Inferior parietal cortex (tissue), 1 donor: ENCODE results near the gene SAP30BP.

Source experiments
- DNase-seq: peaks from one replicate; pipeline ENCODE4 v3.0.0-alpha.2; 2016; ENCODE audit errors: extremely low spot score

SAP30BP gene

DNA sequence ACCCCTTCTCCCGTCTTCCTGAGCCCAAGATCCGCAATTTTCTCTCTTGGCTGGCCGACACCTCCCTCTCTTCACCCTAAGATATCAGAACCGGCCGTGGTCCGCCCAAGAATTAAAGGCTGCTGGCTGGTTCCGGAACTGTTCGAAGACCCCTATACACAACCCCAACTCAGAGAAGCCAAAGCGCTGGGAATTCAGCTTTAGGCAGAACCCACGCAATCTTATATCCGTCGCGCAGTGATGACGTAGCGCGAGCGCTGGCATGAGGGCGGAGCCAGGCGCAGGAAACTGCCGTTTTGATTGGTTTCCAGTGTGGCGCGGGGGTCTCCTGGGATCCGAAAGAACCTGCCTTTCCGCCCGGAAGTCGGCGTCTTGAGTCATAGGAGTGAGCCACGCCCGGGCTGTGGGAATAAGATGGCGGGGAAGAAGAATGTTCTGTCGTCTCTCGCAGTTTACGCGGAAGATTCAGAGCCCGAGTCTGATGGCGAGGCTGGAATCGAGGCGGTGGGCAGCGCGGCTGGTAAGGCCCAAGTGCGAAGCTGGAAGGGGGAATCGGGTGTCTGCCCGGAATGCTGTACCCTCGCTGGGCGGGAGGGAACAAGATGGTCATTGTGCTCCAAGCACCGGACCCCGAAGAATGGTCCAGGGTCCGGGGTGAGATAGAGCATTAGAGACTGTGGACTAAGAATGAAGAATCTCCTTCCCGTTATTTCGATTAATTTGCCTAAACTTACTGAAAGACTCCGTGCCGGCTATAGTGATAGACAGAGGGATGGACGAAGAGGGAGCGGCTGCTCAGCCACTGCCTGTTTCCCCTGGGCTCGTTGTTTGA lies at the start of gene SAP30BP, which contains the start of gene RECQL5:
Gene SAP30BP, plus strand, starts transcription at position 380 of the 832 bp plus-strand sequence. Its CDS starts 35 bp downstream, at position 415.
Gene RECQL5, minus strand, starts transcription at position 196 of the 832 bp plus-strand sequence. CDS start 597 bp downstream, outside the sequence.
- DNase-seq = peak; percentile 100

DNA sequence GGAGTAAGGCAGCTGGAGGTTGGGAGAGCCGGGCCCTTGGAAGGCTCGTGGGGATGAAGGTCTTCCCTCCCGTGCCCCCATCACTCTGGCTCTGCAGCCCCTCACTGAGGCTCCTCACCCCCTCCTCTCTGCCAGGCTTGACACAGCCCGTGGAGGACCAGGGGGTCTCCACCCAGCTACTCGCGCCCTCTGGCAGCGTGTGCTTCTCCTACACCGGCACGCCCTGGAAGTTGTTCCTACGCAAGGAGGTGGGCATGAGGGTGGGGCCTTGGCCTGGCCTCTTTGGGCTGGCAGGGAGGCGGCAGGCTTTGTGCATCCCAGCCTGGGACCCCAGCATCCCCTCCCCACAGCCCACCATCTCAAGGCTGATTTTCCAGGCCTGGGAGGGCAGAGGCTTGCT lies 49.5 kb upstream of the SAP30BP start:
- DNase-seq = no peak

GRCh38 chr17:75619506-75620431 lies 47.4 kb upstream of the SAP30BP start:
- DNase-seq = no peak

GRCh38 chr17:75621489-75621888 lies 45.6 kb upstream of the SAP30BP start:
- no peak for DNase-seq

- DNase-seq = no peak
Measured at GRCh38 chr17:75622076-75622475, 45.1 kb upstream of the SAP30BP start.

GRCh38 chr17:75622771-75623273 lies 44.3 kb upstream of the SAP30BP start:
- DNase-seq = no peak

- no peak for DNase-seq
Measured at GRCh38 chr17:75623386-75623785, 43.8 kb upstream of the SAP30BP start.

DNA sequence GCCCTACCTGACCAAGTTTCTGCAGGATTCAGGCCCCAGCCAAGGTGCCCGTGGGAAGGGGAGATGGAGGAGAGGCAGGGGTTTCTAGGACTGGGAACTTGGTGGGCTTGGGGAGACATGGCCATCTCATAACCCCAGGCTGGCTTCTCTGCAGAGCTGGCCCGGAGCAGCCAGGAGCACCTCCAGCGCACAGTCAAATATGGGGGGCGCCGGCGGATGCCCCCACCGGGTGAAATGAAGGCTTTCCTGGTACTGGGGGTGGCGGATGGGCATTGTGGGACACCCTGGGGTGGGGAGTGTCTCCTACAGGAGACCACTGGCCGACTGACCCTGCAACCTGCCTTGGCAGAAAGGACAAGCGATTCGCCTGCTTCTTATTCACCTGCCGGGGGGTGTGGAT lies 43.1 kb upstream of the SAP30BP start:
- DNase-seq = no peak

DNA sequence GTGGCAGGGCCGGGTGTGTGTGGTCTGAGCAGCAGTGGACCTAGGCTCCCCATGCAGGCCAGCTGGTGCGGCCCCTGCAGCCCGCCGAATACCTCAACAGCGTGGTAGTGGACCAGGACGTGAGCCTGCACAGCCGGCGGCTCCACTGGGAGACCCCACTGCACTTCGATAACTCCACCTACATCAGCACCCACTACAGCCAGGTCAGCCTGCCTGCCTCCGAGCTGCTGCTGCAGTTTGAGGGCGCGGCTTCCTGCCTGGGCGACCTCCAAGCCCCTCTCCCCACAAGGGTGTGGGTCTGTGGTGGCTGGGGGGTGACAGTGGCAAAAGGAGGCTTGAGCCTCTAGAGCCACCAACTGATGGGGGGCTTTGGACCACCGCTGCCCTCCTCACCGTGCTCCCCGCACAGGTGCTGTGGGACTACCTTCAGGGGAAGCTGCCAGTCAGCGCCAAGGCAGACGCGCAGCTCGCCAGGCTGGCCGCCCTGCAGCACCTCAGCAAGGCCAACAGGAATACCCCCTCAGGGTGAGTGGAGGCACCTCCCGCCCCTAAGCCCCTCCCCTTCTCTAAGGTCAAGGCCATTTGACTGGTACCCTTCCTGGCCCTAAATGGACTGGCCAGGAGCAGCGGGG lies 42.3 kb upstream of the SAP30BP start:
- DNase-seq = no peak

- no peak for DNase-seq
Measured at GRCh38 chr17:75625813-75626486, 41.2 kb upstream of the SAP30BP start.

GRCh38 chr17:75626496-75627038 lies 40.6 kb upstream of the SAP30BP start:
- no peak for DNase-seq

GRCh38 chr17:75627094-75627493 lies 40.0 kb upstream of the SAP30BP start:
- DNase-seq = no peak

- no peak for DNase-seq
Measured at GRCh38 chr17:75628425-75628824, 38.7 kb upstream of the SAP30BP start.

DNA sequence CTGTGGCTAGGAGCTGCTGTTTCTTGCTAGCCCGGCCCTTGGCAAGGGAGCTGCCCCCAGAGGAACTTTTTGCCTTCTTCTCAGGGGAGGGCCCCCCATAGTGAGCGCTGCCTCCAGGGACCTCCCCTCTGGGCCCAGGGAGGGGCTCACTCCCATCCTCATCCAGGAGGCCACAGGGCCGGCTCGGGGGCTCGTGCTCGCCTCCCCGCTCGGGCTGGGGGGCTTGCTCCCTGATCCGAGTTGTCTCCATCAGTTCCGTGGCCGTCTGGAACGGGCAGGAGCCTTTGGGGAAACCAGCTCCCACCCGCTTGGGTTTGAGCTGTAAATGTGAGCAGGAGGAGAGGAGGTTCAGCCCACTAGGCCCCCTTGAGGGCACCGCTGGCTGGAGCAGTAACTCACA lies 38.0 kb upstream of the SAP30BP start:
- DNase-seq = no peak

DNA sequence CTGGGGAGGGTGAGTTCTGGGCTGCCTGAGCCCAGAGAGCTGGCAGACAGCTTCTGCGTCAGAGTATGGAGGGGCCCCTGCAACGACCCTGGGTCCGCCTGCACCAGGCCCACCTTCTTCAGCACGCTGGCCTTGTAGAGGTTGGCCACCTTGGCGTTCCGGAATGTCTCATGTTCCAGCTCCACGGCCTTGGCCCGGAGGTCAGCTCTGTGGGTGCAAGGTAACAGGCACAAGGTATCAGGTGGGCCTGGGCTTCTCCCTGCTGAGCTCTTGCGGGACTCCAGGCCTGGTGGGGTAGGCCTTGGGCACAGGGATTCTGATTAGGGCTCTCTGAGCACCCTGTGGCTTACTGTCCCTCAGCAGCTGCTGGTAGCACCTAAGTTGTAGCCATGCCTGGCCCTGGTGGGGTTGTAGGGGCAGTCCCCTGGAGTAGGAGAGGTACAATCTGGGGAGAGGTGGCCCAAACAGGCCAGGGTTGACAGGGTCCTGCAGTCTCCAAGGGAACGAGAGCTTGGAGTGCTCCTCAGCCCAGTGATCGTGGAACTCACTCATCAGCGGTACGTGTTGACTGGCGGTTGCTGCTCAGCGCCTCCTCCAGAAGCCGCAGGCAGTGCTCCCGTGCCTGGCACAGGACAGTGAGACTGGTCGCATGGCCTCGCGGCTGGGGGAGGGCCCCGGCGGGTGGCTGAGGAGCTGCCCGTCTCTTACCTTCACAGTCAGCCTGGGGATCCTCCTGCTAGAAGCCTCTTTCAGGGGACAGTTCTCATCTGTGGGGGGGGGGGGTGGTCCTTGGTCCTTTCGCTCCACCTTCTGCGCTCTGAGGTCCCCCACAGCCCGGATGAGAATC lies 36.8 kb upstream of the SAP30BP start:
- DNase-seq = no peak

GRCh38 chr17:75631353-75631752 lies 35.8 kb upstream of the SAP30BP start:
- no peak for DNase-seq

DNA sequence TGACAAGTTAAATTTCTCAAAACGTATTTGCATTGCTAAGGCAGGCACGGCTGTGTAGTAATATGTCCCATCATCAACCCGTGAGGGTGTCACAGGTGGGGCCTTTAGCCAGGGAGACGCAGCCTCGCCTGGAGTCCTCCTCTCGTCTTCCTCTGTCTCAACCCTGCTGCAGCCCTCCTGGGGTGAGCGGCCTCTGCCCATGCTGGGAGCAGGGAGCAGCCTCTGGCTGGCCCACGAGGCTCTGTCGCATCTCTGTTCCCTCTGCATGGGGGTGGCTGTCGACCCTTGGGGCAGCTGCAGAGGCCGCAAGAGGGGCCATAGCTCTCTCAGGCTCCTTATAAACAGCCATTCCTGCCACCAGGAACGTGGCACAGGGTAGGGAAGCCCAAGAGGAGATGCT lies 34.7 kb upstream of the SAP30BP start:
- DNase-seq = no peak

- DNase-seq = peak; percentile 89
Measured at GRCh38 chr17:75632863-75633485, 34.2 kb upstream of the SAP30BP start, which contains the start of gene SMIM5. Gene SMIM5 (plus strand): TSS chr17:75633434. CDS start chr17:75640202, 6,768 bp downstream.
